HG03575 (cell line): Measurements from ENCODE around the gene ASB7.

ENCODE experiments used
- ATAC-seq: cut with Tn5 transposase; IDR thresholded peaks from one replicate; pipeline ENCODE4 v1.9.1; 2021; ENCODE audit not compliant: unreplicated experiment, insufficient number of reproducible peaks, low FRiP score; ENCODE audit errors: extremely low read depth

ASB7 gene

GRCh38 chr15:100693451-100693850, 91.1 kb downstream of the ASB7 start:
- ATAC-seq, result no peak

GRCh38 chr15:100694381-100695021, 92.1 kb downstream of the ASB7 start:
- no peak for ATAC-seq

- ATAC-seq, result no peak
Measured at GRCh38 chr15:100695048-100695447, 92.7 kb downstream of the ASB7 start.

- no peak for ATAC-seq
Measured at GRCh38 chr15:100696452-100696851, 94.1 kb downstream of the ASB7 start.
